GM23338 (cell line): ENCODE measurements around the gene AKAP13. TPM values are rescaled to one million over a fixed set of nuclear protein-coding genes. Genes with fewer than 3 reads are reported as not detected.

Experiments
- ATAC-seq: fragments of 200-7000 bp; cut with Tn5 transposase; 3 replicates; pipeline ENCODE4 v1.9.1; 2020
- DNase-seq: peaks from one replicate; pipeline ENCODE4 v3.0.0-alpha.2; 2015; ENCODE audit warnings: low spot score
- H2AFZ ChIP-seq: fragments of 200-600 bp; sonication (generic); 2 replicates; pipeline ENCODE4 v1.8.0; 2016; ENCODE audit warnings: antibody characterized with exemption, mild to moderate bottlenecking, moderate library complexity
- H3F3A ChIP-seq: fragments of 200-600 bp; sonication (generic); replicated peaks from 2 replicates; pipeline ENCODE4 v1.8.0; 2017; ENCODE audit warnings: antibody characterized with exemption, mixed run types, low read depth
- H3K27ac ChIP-seq: fragments of 200-600 bp; sonication (generic); 2 replicates; pipeline ENCODE4 v1.6.1; 2016; ENCODE audit warnings: low read depth
- H3K27me3 ChIP-seq: fragments of 200-600 bp; sonication (generic); 2 replicates; pipeline ENCODE4 v1.8.0; 2016; ENCODE audit warnings: mild to moderate bottlenecking, mixed run types, moderate library complexity; ENCODE audit not compliant: insufficient read depth
- H3K36me3 ChIP-seq: fragments of 200-600 bp; sonication (generic); 2 replicates; pipeline ENCODE4 v1.8.0; 2016; ENCODE audit warnings: mild to moderate bottlenecking; ENCODE audit not compliant: insufficient read depth
- H3K4me1 ChIP-seq: fragments of 200-600 bp; sonication (generic); 2 replicates; pipeline ENCODE4 v1.8.0; 2016; ENCODE audit warnings: mild to moderate bottlenecking, moderate library complexity; ENCODE audit not compliant: insufficient read depth
- H3K4me2 ChIP-seq: fragments of 200-600 bp; sonication (generic); 2 replicates; pipeline ENCODE4 v1.7.1; 2017; ENCODE audit warnings: mixed run types
- H3K4me3 ChIP-seq: fragments of 200-600 bp; sonication (generic); 2 replicates; pipeline ENCODE4 v1.6.1; 2016; ENCODE audit warnings: mixed run types
- H3K79me2 ChIP-seq: fragments of 200-600 bp; sonication (generic); replicated peaks from 2 replicates; pipeline ENCODE4 v1.8.0; 2017; ENCODE audit warnings: mild to moderate bottlenecking; ENCODE audit not compliant: insufficient read depth
- H3K9me2 ChIP-seq: fragments of 200-600 bp; sonication (generic); 2 replicates; pipeline ENCODE4 v1.8.0; 2017; ENCODE audit not compliant: insufficient read depth
- H4K20me1 ChIP-seq: fragments of 200-600 bp; sonication (generic); replicated peaks from 2 replicates; pipeline ENCODE4 v1.8.0; 2017; ENCODE audit warnings: mild to moderate bottlenecking; ENCODE audit not compliant: insufficient read depth
- H3K27ac Mint-ChIP-seq: 2 replicates; pipeline ENCODE4 v1.8.0; 2020; ENCODE audit warnings: inconsistent platforms, mild to moderate bottlenecking, moderate library complexity, mixed read lengths
- H3K27me3 Mint-ChIP-seq: 3 replicates; pipeline ENCODE4 v1.8.0; 2022; ENCODE audit warnings: low read depth, mild to moderate bottlenecking, moderate library complexity, mixed read lengths, inconsistent platforms; ENCODE audit not compliant: insufficient read depth, poor library complexity
- H3K36me3 Mint-ChIP-seq: 3 replicates; pipeline ENCODE4 v1.8.0; 2021; ENCODE audit warnings: low read depth, mild to moderate bottlenecking, inconsistent platforms, moderate library complexity, mixed read lengths
- H3K4me1 Mint-ChIP-seq: 3 replicates; pipeline ENCODE4 v1.8.0; 2020; ENCODE audit warnings: mild to moderate bottlenecking, inconsistent platforms, mixed read lengths
- H3K4me3 Mint-ChIP-seq: 3 replicates; pipeline ENCODE4 v1.8.0; 2021; ENCODE audit warnings: moderate library complexity, mild to moderate bottlenecking, inconsistent platforms, mixed read lengths
- H3K9me3 Mint-ChIP-seq: 3 replicates; pipeline ENCODE4 v1.8.0; 2020; ENCODE audit warnings: moderate library complexity, mild to moderate bottlenecking, inconsistent platforms, mixed read lengths
- CREB1 ChIP-seq: fragments of 250-450 bp; sonication (Bioruptor Pico); IDR thresholded peaks from 2 replicates; pipeline ENCODE4 v1.5.0; 2020; ENCODE audit warnings: low read depth, mild to moderate bottlenecking, moderate library complexity
- EZH2 ChIP-seq: fragments of 200-600 bp; sonication (generic); IDR thresholded peaks from one replicate; pipeline ENCODE4 v1.8.0; 2017; ENCODE audit warnings: antibody characterized with exemption, mild to moderate bottlenecking, low read depth; ENCODE audit not compliant: unreplicated experiment
- EZH2phosphoT487 ChIP-seq: fragments of 200-600 bp; sonication (generic); IDR thresholded peaks from one replicate; pipeline ENCODE4 v1.8.1; 2018; ENCODE audit warnings: antibody characterized with exemption; ENCODE audit not compliant: unreplicated experiment
- JUNB ChIP-seq: IDR thresholded peaks from one replicate; pipeline ENCODE4 v1.6.1; 2016; ENCODE audit warnings: antibody characterized with exemption; ENCODE audit not compliant: unreplicated experiment
- NANOG ChIP-seq: IDR thresholded peaks from 2 replicates; pipeline ENCODE4 v1.6.1; 2016; ENCODE audit warnings: antibody characterized with exemption, borderline replicate concordance
- POLR2AphosphoS5 ChIP-seq: IDR thresholded peaks from 2 replicates; pipeline ENCODE4 v1.6.1; 2016; ENCODE audit warnings: antibody characterized with exemption, low read depth
- STAT1 ChIP-seq: IDR thresholded peaks from one replicate; pipeline ENCODE4 v1.6.1; 2016; ENCODE audit warnings: antibody characterized with exemption; ENCODE audit not compliant: unreplicated experiment
- ZNF114 ChIP-seq: fragments of 250-450 bp; sonication (Bioruptor Pico); IDR thresholded peaks from 2 replicates; pipeline ENCODE4 v1.5.0; 2020; ENCODE audit warnings: mild to moderate bottlenecking, moderate library complexity
- ZNF331 ChIP-seq: fragments of 250-450 bp; sonication (Bioruptor Pico); IDR thresholded peaks from 2 replicates; pipeline ENCODE4 v1.5.0; 2020; ENCODE audit warnings: low read depth, mild to moderate bottlenecking, moderate library complexity
- polyA plus RNA-seq: library from polyadenylated mRNA; unstranded; fragments of >200 nt; fragmentation: Nextera tagmentation; extraction: Ambion mirVana; gene quantifications from 2 replicates; pipeline ENCODE4 v1.2.1, GENCODE V29; 2016
- total RNA-seq: library from RNA; depleted of rRNA; stranded (reverse); fragments of >200 nt; shearing (Covaris generic); gene quantifications from 2 replicates; pipeline ENCODE4 v1.2.3, GENCODE V29; 2014
- TF ChIP-seq, protein P1 (sequence below), 2 experiments: fragments of 200-600 bp in 1 of 2; sonication (generic) in 1 of 2; conservative IDR thresholded peaks; 2 replicates each; pipeline versions ENCODE4 v1.5.1 to v1.6.1; 2016 to 2017; ENCODE audit warnings: antibody characterized with exemption in 2 of 2, low read depth in 2 of 2, mild to moderate bottlenecking in 2 of 2, moderate library complexity in 1 of 2
- TF ChIP-seq, protein P2 (sequence below): fragments of 250-450 bp; sonication (Bioruptor Pico); IDR thresholded peaks from 2 replicates; pipeline ENCODE4 v1.5.0; 2020; ENCODE audit warnings: mild to moderate bottlenecking, moderate library complexity
- TF ChIP-seq, protein P3 (sequence below): IDR thresholded peaks from 2 replicates; pipeline ENCODE4 v1.6.1; 2016; ENCODE audit warnings: antibody characterized with exemption

AKAP13 gene
- total and polyA plus RNA-seq, 2 experiments from 2014 or later: 46.2 to 60.7 TPM

DNA sequence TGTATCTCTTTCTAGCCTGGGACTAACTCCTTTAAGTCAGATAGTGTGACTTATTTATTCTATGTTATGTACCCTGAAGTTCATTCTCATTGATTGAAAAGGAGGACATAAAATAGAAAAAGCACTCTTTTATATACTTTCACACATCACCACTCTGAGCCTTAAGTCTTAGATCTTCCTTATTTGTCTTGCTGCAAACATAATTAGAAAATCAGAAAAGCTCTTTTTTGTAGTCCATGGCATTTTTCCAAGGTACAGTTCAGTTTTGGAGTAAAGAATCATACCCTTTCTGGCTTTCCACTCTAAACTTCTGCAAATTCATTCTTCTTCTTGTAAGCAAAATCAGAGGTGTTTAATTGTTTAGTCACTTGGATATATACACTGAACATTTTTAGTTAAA, 75.5 kb downstream of the AKAP13 start (continued):
- TF ChIP-seq, protein P1, sequence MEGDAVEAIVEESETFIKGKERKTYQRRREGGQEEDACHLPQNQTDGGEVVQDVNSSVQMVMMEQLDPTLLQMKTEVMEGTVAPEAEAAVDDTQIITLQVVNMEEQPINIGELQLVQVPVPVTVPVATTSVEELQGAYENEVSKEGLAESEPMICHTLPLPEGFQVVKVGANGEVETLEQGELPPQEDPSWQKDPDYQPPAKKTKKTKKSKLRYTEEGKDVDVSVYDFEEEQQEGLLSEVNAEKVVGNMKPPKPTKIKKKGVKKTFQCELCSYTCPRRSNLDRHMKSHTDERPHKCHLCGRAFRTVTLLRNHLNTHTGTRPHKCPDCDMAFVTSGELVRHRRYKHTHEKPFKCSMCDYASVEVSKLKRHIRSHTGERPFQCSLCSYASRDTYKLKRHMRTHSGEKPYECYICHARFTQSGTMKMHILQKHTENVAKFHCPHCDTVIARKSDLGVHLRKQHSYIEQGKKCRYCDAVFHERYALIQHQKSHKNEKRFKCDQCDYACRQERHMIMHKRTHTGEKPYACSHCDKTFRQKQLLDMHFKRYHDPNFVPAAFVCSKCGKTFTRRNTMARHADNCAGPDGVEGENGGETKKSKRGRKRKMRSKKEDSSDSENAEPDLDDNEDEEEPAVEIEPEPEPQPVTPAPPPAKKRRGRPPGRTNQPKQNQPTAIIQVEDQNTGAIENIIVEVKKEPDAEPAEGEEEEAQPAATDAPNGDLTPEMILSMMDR (conservative IDR thresholded peaks at IDR 0.05; ENCODE audit: low read depth in 2 of 2): no peak
- TF ChIP-seq STAT1: no peak
- no peak for TF ChIP-seq ZNF331 (CRISPR knock-in tag)
- TF ChIP-seq EZH2phosphoT487: no peak

DNA sequence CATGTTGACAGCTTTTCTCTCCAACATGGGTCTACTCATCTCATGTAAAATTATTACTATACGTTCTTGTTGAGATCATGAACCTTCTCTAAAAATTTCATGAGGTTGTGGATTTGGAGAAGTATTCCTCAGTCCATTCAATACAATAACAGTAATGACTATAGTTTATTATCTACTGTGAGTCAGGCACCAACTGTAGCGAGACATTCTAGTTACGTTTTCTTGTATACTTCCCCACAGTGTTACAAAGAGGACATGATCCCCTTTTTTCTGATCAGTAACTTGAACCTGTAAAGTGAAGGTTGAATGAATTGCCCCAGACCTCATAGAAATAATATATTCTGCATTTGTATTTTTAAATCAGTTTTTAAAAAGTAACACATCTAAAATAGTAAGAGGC, 76.4 kb downstream of the AKAP13 start:
- H3K79me2 ChIP-seq: peaks cover 96% of the 10 kb centered on the region
- no peaks in the 10 kb centered on the region for H3K36me3 ChIP-seq
- no peaks in the 10 kb centered on the region for H3K27me3 ChIP-seq
- no peak for ATAC-seq
- DNase-seq: no peak
- Mint-ChIP-seq H3K27ac (no peak overlapping the region), H3K27me3 (peaks cover 2% of the 10 kb centered on the region), H3K4me3 (no peak overlapping the region), H3K9me3 (peaks cover 5% of the 10 kb centered on the region; the same call in 2 of the 3 replicates), H3K4me1 (peaks cover 37% of the 10 kb centered on the region), H3K36me3 (peaks cover 4% of the 10 kb centered on the region; the same call in 2 of the 3 replicates)
- no peaks in the 10 kb centered on the region for H3F3A ChIP-seq
- H3K4me3 ChIP-seq: no peak overlapping the region
- peaks cover 17% of the 10 kb centered on the region for H3K4me1 ChIP-seq
- peaks cover 13% of the 10 kb centered on the region for H4K20me1 ChIP-seq
- H3K4me2 ChIP-seq: no peak overlapping the region
- peaks cover 7% of the 10 kb centered on the region; the same call in 1 of the 2 replicates for H3K9me2 ChIP-seq
- H2AFZ ChIP-seq: no peak overlapping the region
- no peak overlapping the region for H3K27ac ChIP-seq
- TF ChIP-seq JUNB (no peak), ZNF331 (CRISPR knock-in tag) (no peak), ZNF114 (no peak), NANOG (no peak), POLR2AphosphoS5 (no peak), EZH2phosphoT487 (no peak), CREB1 (CRISPR knock-in tag) (no peak), EZH2 (no peak), STAT1 (no peak)
- TF ChIP-seq, protein P2, sequence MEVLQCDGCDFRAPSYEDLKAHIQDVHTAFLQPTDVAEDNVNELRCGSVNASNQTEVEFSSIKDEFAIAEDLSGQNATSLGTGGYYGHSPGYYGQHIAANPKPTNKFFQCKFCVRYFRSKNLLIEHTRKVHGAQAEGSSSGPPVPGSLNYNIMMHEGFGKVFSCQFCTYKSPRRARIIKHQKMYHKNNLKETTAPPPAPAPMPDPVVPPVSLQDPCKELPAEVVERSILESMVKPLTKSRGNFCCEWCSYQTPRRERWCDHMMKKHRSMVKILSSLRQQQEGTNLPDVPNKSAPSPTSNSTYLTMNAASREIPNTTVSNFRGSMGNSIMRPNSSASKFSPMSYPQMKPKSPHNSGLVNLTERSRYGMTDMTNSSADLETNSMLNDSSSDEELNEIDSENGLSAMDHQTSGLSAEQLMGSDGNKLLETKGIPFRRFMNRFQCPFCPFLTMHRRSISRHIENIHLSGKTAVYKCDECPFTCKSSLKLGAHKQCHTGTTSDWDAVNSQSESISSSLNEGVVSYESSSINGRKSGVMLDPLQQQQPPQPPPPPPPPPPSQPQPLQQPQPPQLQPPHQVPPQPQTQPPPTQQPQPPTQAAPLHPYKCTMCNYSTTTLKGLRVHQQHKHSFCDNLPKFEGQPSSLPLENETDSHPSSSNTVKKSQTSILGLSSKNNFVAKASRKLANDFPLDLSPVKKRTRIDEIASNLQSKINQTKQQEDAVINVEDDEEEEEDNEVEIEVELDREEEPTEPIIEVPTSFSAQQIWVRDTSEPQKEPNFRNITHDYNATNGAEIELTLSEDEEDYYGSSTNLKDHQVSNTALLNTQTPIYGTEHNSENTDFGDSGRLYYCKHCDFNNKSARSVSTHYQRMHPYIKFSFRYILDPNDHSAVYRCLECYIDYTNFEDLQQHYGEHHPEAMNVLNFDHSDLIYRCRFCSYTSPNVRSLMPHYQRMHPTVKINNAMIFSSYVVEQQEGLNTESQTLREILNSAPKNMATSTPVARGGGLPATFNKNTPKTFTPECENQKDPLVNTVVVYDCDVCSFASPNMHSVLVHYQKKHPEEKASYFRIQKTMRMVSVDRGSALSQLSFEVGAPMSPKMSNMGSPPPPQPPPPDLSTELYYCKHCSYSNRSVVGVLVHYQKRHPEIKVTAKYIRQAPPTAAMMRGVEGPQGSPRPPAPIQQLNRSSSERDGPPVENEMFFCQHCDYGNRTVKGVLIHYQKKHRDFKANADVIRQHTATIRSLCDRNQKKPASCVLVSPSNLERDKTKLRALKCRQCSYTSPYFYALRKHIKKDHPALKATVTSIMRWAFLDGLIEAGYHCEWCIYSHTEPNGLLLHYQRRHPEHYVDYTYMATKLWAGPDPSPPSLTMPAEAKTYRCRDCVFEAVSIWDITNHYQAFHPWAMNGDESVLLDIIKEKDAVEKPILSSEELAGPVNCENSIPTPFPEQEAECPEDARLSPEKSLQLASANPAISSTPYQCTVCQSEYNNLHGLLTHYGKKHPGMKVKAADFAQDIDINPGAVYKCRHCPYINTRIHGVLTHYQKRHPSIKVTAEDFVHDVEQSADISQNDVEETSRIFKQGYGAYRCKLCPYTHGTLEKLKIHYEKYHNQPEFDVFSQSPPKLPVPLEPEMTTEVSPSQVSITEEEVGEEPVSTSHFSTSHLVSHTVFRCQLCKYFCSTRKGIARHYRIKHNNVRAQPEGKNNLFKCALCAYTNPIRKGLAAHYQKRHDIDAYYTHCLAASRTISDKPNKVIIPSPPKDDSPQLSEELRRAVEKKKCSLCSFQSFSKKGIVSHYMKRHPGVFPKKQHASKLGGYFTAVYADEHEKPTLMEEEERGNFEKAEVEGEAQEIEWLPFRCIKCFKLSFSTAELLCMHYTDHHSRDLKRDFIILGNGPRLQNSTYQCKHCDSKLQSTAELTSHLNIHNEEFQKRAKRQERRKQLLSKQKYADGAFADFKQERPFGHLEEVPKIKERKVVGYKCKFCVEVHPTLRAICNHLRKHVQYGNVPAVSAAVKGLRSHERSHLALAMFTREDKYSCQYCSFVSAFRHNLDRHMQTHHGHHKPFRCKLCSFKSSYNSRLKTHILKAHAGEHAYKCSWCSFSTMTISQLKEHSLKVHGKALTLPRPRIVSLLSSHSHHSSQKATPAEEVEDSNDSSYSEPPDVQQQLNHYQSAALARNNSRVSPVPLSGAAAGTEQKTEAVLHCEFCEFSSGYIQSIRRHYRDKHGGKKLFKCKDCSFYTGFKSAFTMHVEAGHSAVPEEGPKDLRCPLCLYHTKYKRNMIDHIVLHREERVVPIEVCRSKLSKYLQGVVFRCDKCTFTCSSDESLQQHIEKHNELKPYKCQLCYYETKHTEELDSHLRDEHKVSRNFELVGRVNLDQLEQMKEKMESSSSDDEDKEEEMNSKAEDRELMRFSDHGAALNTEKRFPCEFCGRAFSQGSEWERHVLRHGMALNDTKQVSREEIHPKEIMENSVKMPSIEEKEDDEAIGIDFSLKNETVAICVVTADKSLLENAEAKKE (CRISPR knock-in tag): no peak
- TF ChIP-seq, protein P1 (conservative IDR thresholded peaks at IDR 0.05; ENCODE audit: low read depth in 2 of 2): no peak
- TF ChIP-seq, protein P3, sequence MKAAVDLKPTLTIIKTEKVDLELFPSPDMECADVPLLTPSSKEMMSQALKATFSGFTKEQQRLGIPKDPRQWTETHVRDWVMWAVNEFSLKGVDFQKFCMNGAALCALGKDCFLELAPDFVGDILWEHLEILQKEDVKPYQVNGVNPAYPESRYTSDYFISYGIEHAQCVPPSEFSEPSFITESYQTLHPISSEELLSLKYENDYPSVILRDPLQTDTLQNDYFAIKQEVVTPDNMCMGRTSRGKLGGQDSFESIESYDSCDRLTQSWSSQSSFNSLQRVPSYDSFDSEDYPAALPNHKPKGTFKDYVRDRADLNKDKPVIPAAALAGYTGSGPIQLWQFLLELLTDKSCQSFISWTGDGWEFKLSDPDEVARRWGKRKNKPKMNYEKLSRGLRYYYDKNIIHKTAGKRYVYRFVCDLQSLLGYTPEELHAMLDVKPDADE: no peak
